ENCODE data around the gene GTF3C2. TPM values are rescaled to one million over a fixed set of nuclear protein-coding genes. Genes with fewer than 3 reads are reported as not detected.

GTF3C2 gene
- total and polyA plus RNA-seq, 2 of the 13 experiments (the other 11 are each of a cell fraction or from before 2014, with no cell fraction given) = 77.5 to 130 TPM

DNA sequence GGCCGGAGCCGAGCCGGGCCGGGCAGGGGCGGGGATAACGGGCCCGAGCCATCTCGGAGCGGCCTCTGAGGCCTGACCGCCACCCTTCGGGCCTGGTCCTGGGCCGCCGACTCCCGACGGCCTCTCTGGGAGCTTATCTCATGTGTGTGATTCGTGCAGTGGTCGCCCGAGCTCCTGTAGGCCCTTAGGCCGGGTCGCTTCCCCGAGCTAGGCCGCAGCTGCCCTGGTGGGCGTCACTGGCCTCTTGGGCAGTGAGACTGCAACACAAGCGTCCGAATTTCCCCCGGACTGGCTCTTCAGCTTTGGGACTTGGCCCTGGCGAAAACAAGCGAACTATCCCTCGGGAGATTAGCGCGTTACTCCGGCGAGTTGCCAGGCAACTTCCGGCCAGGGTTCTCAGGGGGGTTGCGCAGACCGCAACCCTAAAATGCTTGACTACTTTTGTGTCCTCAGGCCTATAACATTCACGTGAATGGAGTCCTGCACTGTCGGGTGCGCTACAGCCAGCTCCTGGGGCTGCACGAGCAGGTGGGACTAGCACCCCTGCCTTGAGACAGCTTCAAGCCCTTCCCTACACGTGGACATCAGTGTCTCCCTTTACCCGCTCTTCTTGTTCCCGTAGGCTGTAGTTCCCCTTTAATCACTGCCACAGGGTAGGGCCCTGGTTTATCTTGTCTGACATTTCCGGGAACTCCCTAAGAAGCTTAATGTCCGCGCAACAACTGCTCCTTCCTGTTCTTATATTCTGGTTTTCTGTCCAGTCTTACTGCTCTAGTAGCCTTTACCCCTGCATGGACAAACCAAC is 14.5 kb upstream of the GTF3C2 start (continued):
- TF ChIP-seq ZNF878 (CRISPR knock-in tag; IDR thresholded peaks at IDR 0.05) (no peak), ZFP36 (IDR thresholded peaks at IDR 0.05; ENCODE audit: borderline replicate concordance, low read depth, low read length, partially characterized antibody) (no peak), SOX5 (CRISPR knock-in tag; IDR thresholded peaks at IDR 0.05; ENCODE audit: borderline replicate concordance) (no peak), ZNF790 (CRISPR knock-in tag; IDR thresholded peaks at IDR 0.05; ENCODE audit: borderline replicate concordance) (no peak), NR2F1 (CRISPR knock-in tag; IDR thresholded peaks at IDR 0.05) (no peak), MBD4 (IDR thresholded peaks at IDR 0.05; ENCODE audit: borderline replicate concordance, low read length) (no peak), ZNF557 (CRISPR knock-in tag; IDR thresholded peaks at IDR 0.05) (no peak; the same call in 1 of the 2 replicates), ZC3H4 (CRISPR knock-in tag; IDR thresholded peaks at IDR 0.05; ENCODE audit: borderline replicate concordance) (no peak), ZNF569 (CRISPR knock-in tag; IDR thresholded peaks at IDR 0.05; ENCODE audit: borderline replicate concordance) (0 out of 2 replicates have a peak, but pooled peaks have one; percentile 55), MIER2 (CRISPR knock-in tag; IDR thresholded peaks at IDR 0.05) (no peak), PHF8 (CRISPR knock-in tag; IDR thresholded peaks at IDR 0.05) (peak; percentile 5), KDM3A (CRISPR knock-in tag; IDR thresholded peaks at IDR 0.05; ENCODE audit: low read depth) (no peak), KDM1A (CRISPR knock-in tag; IDR thresholded peaks at IDR 0.05) (no peak)
- TF ChIP-seq, protein P1, sequence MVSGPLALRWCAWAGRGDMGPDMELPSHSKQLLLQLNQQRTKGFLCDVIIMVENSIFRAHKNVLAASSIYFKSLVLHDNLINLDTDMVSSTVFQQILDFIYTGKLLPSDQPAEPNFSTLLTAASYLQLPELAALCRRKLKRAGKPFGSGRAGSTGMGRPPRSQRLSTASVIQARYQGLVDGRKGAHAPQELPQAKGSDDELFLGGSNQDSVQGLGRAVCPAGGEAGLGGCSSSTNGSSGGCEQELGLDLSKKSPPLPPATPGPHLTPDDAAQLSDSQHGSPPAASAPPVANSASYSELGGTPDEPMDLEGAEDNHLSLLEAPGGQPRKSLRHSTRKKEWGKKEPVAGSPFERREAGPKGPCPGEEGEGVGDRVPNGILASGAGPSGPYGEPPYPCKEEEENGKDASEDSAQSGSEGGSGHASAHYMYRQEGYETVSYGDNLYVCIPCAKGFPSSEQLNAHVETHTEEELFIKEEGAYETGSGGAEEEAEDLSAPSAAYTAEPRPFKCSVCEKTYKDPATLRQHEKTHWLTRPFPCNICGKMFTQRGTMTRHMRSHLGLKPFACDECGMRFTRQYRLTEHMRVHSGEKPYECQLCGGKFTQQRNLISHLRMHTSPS (CRISPR knock-in tag; IDR thresholded peaks at IDR 0.05; ENCODE audit: low read depth) = 0 out of 2 replicates have a peak, but pooled peaks have one; percentile 11
- TF ChIP-seq, protein P2, sequence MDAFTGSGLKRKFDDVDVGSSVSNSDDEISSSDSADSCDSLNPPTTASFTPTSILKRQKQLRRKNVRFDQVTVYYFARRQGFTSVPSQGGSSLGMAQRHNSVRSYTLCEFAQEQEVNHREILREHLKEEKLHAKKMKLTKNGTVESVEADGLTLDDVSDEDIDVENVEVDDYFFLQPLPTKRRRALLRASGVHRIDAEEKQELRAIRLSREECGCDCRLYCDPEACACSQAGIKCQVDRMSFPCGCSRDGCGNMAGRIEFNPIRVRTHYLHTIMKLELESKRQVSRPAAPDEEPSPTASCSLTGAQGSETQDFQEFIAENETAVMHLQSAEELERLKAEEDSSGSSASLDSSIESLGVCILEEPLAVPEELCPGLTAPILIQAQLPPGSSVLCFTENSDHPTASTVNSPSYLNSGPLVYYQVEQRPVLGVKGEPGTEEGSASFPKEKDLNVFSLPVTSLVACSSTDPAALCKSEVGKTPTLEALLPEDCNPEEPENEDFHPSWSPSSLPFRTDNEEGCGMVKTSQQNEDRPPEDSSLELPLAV (CRISPR knock-in tag; conservative IDR thresholded peaks at IDR 0.05; ENCODE audit: low read depth) = no peak
- TF ChIP-seq, protein P3, sequence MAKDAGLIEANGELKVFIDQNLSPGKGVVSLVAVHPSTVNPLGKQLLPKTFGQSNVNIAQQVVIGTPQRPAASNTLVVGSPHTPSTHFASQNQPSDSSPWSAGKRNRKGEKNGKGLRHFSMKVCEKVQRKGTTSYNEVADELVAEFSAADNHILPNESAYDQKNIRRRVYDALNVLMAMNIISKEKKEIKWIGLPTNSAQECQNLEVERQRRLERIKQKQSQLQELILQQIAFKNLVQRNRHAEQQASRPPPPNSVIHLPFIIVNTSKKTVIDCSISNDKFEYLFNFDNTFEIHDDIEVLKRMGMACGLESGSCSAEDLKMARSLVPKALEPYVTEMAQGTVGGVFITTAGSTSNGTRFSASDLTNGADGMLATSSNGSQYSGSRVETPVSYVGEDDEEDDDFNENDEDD (CRISPR knock-in tag; IDR thresholded peaks at IDR 0.05; ENCODE audit: borderline replicate concordance) = peak; percentile 70; the same call in 1 of the 2 replicates
- TF ChIP-seq, protein P4, sequence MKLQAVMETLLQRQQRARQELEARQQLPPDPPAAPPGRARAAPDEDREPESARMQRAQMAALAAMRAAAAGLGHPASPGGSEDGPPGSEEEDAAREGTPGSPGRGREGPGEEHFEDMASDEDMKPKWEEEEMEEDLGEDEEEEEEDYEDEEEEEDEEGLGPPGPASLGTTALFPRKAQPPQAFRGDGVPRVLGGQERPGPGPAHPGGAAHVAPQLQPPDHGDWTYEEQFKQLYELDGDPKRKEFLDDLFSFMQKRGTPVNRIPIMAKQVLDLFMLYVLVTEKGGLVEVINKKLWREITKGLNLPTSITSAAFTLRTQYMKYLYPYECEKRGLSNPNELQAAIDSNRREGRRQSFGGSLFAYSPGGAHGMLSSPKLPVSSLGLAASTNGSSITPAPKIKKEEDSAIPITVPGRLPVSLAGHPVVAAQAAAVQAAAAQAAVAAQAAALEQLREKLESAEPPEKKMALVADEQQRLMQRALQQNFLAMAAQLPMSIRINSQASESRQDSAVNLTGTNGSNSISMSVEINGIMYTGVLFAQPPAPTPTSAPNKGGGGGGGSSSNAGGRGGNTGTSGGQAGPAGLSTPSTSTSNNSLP (IDR thresholded peaks at IDR 0.05; ENCODE audit: low read depth, low read length) = no peak
- TF ChIP-seq, protein P5, sequence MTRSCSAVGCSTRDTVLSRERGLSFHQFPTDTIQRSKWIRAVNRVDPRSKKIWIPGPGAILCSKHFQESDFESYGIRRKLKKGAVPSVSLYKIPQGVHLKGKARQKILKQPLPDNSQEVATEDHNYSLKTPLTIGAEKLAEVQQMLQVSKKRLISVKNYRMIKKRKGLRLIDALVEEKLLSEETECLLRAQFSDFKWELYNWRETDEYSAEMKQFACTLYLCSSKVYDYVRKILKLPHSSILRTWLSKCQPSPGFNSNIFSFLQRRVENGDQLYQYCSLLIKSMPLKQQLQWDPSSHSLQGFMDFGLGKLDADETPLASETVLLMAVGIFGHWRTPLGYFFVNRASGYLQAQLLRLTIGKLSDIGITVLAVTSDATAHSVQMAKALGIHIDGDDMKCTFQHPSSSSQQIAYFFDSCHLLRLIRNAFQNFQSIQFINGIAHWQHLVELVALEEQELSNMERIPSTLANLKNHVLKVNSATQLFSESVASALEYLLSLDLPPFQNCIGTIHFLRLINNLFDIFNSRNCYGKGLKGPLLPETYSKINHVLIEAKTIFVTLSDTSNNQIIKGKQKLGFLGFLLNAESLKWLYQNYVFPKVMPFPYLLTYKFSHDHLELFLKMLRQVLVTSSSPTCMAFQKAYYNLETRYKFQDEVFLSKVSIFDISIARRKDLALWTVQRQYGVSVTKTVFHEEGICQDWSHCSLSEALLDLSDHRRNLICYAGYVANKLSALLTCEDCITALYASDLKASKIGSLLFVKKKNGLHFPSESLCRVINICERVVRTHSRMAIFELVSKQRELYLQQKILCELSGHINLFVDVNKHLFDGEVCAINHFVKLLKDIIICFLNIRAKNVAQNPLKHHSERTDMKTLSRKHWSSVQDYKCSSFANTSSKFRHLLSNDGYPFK (CRISPR knock-in tag; IDR thresholded peaks at IDR 0.05; ENCODE audit: borderline replicate concordance) = no peak; the same call in 1 of the 2 replicates
- TF ChIP-seq, protein P6, sequence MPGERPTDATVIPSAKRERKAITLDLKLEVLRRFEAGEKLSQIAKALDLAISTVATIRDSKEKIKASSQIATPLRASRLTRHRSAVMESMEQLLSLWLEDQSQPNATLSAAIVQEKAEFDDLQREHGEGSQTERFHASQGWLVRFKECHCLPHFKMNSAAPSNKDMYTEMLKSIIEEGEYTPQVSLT (CRISPR knock-in tag; IDR thresholded peaks at IDR 0.05; ENCODE audit: borderline replicate concordance, low read depth) = no peak
